HCT116 (cell line): ENCODE measurements around the gene PSMD4. TPM values are rescaled to one million over a fixed set of nuclear protein-coding genes. Genes with fewer than 3 reads are reported as not detected.

Source experiments
- ATAC-seq: fragments of 200-7000 bp; cut with Tn5 transposase; 2 replicates; pipeline ENCODE4 v1.9.1; 2020; ENCODE audit warnings: mild to moderate bottlenecking, moderate library complexity
- BruUV-seq: library from RNA; stranded (reverse); fragments of 400-500 nt; replicated peaks from 2 replicates; lab custom pipeline; 2021; lab: Mats Ljungman, UMichigan
- CTCF ChIA-PET: fragments of 300-600 bp; sonication (Branson Sonifier 250); formaldehyde crosslinking; loops from one replicate; lab custom pipeline; 2021; ENCODE audit warnings: antibody characterized with exemption; lab: Charles Lee
- POLR2A ChIA-PET: fragments of 300-600, 350-600 bp; sonication (Branson Sonifier 250); formaldehyde crosslinking; loops from one replicate; lab custom pipeline; 2021; ENCODE audit warnings: antibody characterized with exemption; lab: Charles Lee
- RAD21 ChIA-PET, 2 experiments: fragments of 300-600 bp; sonication (Branson Sonifier 250); formaldehyde crosslinking; loops; one replicate each; lab custom pipeline; 2023; ENCODE audit warnings: low total read pairs in 2 of 2; ENCODE audit not compliant: uncharacterized antibody in 2 of 2, unreplicated experiment in 2 of 2, low non-redundant PET in 1 of 2; lab: Charles Lee
- DNase-seq: peaks from one replicate; pipeline ENCODE4 v3.0.0-alpha.2; 2010; ENCODE audit warnings: low read depth, low spot score
- H2AFZ ChIP-seq: fragments of 200-600 bp; shearing (Covaris generic), sonication (generic); 2 replicates; pipeline ENCODE4 v1.6.1; 2017; ENCODE audit warnings: low read depth, mixed run types, mixed read lengths, antibody characterized with exemption, low read length; ENCODE audit not compliant: poor library complexity, severe bottlenecking
- H3K27ac ChIP-seq: 2 replicates; pipeline ENCODE4 v1.5.1; 2012; ENCODE audit warnings: low read depth, low read length
- H3K27me3 ChIP-seq: fragments of 200-600 bp; sonication (generic); 2 replicates; pipeline ENCODE4 v1.6.1; 2016; ENCODE audit warnings: mixed run types, low read length, mixed read lengths; ENCODE audit not compliant: insufficient read depth
- H3K36me3 ChIP-seq, 2 experiments: fragments of 200-500 bp in 1 of 2; fragments of 200-600 bp in 1 of 2; sonication (Bioruptor generic) in 1 of 2; sonication (generic) in 1 of 2; 2 replicates each; pipeline versions ENCODE4 v1.5.1 to v1.6.1; 2014 to 2016; ENCODE audit warnings: low read length in 2 of 2, inconsistent platforms in 1 of 2, mixed read lengths in 1 of 2, mixed run types in 1 of 2; ENCODE audit not compliant: insufficient read depth in 2 of 2, control insufficient read depth in 1 of 2
- H3K4me1 ChIP-seq, 2 experiments: fragments of 200-600 bp in 1 of 2; sonication (generic) in 1 of 2; 2 replicates each; pipeline versions ENCODE4 v1.5.1 to v1.6.1; 2012 to 2017; ENCODE audit warnings: low read length in 2 of 2, inconsistent platforms in 1 of 2, mild to moderate bottlenecking in 1 of 2, mixed read lengths in 1 of 2, mixed run types in 1 of 2, moderate library complexity in 1 of 2; ENCODE audit not compliant: insufficient read depth in 2 of 2, control insufficient read depth in 1 of 2
- H3K4me2 ChIP-seq: fragments of 200-600 bp; sonication (generic); 2 replicates; pipeline ENCODE4 v1.6.1; 2017; ENCODE audit warnings: mixed run types, low read length, mixed read lengths
- H3K4me3 ChIP-seq, 2 experiments: fragments of 200-600 bp in 1 of 2; sonication (generic) in 1 of 2; replicated peaks in 1 of 2; 2 replicates each; pipeline ENCODE4 v1.5.1; 2011 to 2016; ENCODE audit warnings: low read length in 2 of 2, control low read depth in 1 of 2, low read depth in 1 of 2, mild to moderate bottlenecking in 1 of 2, mixed read lengths in 1 of 2, mixed run types in 1 of 2
- H3K79me2 ChIP-seq: fragments of 200-600 bp; sonication (generic); 2 replicates; pipeline ENCODE4 v1.6.1; 2017; ENCODE audit warnings: mild to moderate bottlenecking, mixed run types, low read length, moderate library complexity, mixed read lengths; ENCODE audit not compliant: insufficient read depth
- H3K9ac ChIP-seq: fragments of 200-600 bp; sonication (generic); 2 replicates; pipeline ENCODE4 v1.6.1; 2016; ENCODE audit warnings: low read length, mixed read lengths
- H3K9me2 ChIP-seq: fragments of 200-600 bp; sonication (generic), shearing (Covaris generic); 2 replicates; pipeline ENCODE4 v1.6.1; 2017; ENCODE audit warnings: mixed run types, mild to moderate bottlenecking, moderate library complexity; ENCODE audit not compliant: insufficient read depth
- H3K9me3 ChIP-seq, 2 experiments: fragments of 200-500 bp in 1 of 2; fragments of 200-600 bp in 1 of 2; sonication (Bioruptor generic) in 1 of 2; sonication (generic) in 1 of 2; 2 replicates each; pipeline ENCODE4 v1.6.1; 2014 to 2017; ENCODE audit warnings: low read length in 2 of 2, mixed read lengths in 2 of 2, inconsistent platforms in 1 of 2, low read depth in 1 of 2, mild to moderate bottlenecking in 1 of 2, mixed run types in 1 of 2, moderate library complexity in 1 of 2; ENCODE audit not compliant: control insufficient read depth in 1 of 2, insufficient read depth in 1 of 2
- H4K20me1 ChIP-seq: fragments of 200-600 bp; sonication (generic), shearing (Covaris generic); 2 replicates; pipeline ENCODE4 v1.6.1; 2017; ENCODE audit warnings: mixed run types, mild to moderate bottlenecking, moderate library complexity; ENCODE audit not compliant: insufficient read depth
- CBX3 ChIP-seq: IDR thresholded peaks from 2 replicates; pipeline ENCODE4 v1.6.1; 2012; ENCODE audit warnings: low read depth
- EGR1 ChIP-seq: IDR thresholded peaks from 2 replicates; pipeline ENCODE4 v1.6.1; 2012; ENCODE audit warnings: low read depth
- ELF1 ChIP-seq: IDR thresholded peaks from 2 replicates; pipeline ENCODE4 v1.6.1; 2012; ENCODE audit warnings: low read depth, borderline replicate concordance
- EZH2 ChIP-seq: fragments of 200-600 bp; sonication (generic); IDR thresholded peaks from 2 replicates; pipeline ENCODE4 v1.6.1; 2017; ENCODE audit warnings: antibody characterized with exemption, mixed run types
- EZH2phosphoT487 ChIP-seq: fragments of 200-600 bp; IDR thresholded peaks from 2 replicates; pipeline ENCODE4 v1.6.1; 2018; ENCODE audit warnings: antibody characterized with exemption, borderline replicate concordance
- FOSL1 ChIP-seq: IDR thresholded peaks from 2 replicates; pipeline ENCODE4 v1.6.1; 2012; ENCODE audit warnings: low read depth
- POLR2A ChIP-seq: IDR thresholded peaks from 2 replicates; pipeline ENCODE4 v1.7.0; 2011; ENCODE audit warnings: borderline replicate concordance; ENCODE audit not compliant: insufficient read depth, insufficient read length; ENCODE audit errors: extremely low read depth
- POLR2AphosphoS5 ChIP-seq: IDR thresholded peaks from 2 replicates; pipeline ENCODE4 v1.6.1; 2011; ENCODE audit warnings: mild to moderate bottlenecking, low read depth, low read length, moderate library complexity
- RAD21 ChIP-seq: IDR thresholded peaks from 2 replicates; pipeline ENCODE4 v1.6.1; 2012; ENCODE audit warnings: low read depth, mild to moderate bottlenecking
- SIN3A ChIP-seq: IDR thresholded peaks from 2 replicates; pipeline ENCODE4 v1.6.1; 2012; ENCODE audit warnings: low read depth
- SRF ChIP-seq: IDR thresholded peaks from 2 replicates; pipeline ENCODE4 v1.6.1; 2012; ENCODE audit warnings: low read depth
- TCF7L2 ChIP-seq: IDR thresholded peaks from 2 replicates; pipeline ENCODE4 v1.7.0; 2011; ENCODE audit warnings: borderline replicate concordance, inconsistent platforms; ENCODE audit not compliant: insufficient read depth, insufficient read length; ENCODE audit errors: extremely low read depth
- ZFX ChIP-seq: fragments of 450-650 bp; IDR thresholded peaks from 2 replicates; pipeline ENCODE4 v1.6.1; 2017
- ZNF274 ChIP-seq: fragments of 200-500 bp; sonication (Bioruptor generic); IDR thresholded peaks from 2 replicates; pipeline ENCODE4 v1.6.1; 2014; ENCODE audit warnings: mild to moderate bottlenecking, low read depth, low read length, inconsistent platforms
- intact Hi-C: fragments of 100-400 bp; cut with micrococcal nuclease; formaldehyde crosslinking; loops from 2 replicates; pipeline ENCODE4 v1.10.0; 2022
- total RNA-seq: library from RNA; stranded (reverse); gene quantifications from one replicate; pipeline ENCODE4 v1.2.1, GENCODE V29; 2021; ENCODE audit not compliant: unreplicated experiment
- TF ChIP-seq, protein P1 (sequence below): IDR thresholded peaks from 2 replicates; pipeline ENCODE4 v1.6.1; 2012; ENCODE audit warnings: low read depth
- TF ChIP-seq, protein P2 (sequence below): IDR thresholded peaks from 2 replicates; pipeline ENCODE4 v1.6.1; 2011; ENCODE audit warnings: mild to moderate bottlenecking, low read length, moderate library complexity; ENCODE audit not compliant: insufficient replicate concordance; ENCODE audit errors: extremely low read depth
- TF ChIP-seq, protein P3 (sequence below): IDR thresholded peaks from 2 replicates; pipeline ENCODE4 v1.6.1; 2012
- TF ChIP-seq, protein P4 (sequence below): IDR thresholded peaks from 2 replicates; pipeline ENCODE4 v1.6.1; 2012

PSMD4 gene
- total RNA-seq, 1 experiment from 2014 or later = 225 TPM

DNA sequence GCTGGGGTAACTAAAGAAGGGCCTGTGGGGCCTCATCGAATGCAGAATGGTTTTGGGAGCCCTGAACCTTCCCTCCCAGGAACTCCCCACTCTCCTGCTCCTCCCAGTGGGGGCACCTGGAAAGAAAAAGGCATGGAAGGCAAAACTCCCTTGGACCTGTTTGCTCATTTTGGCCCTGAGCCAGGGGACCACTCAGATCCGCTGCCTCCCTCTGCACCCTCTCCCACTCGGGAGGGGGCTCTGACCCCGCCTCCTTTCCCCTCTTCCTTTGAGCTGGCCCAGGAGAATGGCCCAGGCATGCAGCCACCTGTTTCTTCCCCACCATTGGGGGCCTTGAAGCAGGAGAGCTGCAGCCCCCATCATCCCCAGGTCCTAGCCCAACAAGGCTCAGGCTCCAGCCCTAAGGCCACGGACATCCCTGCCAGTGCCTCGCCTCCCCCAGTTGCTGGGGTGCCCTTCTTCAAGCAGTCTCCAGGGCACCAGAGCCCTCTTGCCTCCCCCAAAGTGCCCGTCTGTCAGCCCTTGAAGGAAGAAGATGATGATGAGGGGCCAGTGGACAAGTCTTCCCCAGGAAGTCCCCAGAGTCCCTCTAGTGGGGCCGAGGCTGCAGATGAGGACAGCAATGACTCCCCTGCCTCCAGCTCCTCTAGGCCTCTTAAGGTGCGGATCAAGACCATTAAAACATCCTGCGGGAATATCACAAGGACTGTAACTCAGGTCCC lies 32.2 kb downstream of the PSMD4 start:
- Histone ChIP-seq H3K4me1 (peaks cover 6 to 13% of the 10 kb centered on the region in 2 experiments), H3K9ac (no peak overlapping the region), H3K36me3 (peaks cover 8 to 12% of the 10 kb centered on the region in 2 experiments; a peak in 3 of 4 replicates), H3K27ac (no peak overlapping the region), H3K9me2 (no peaks in the 10 kb centered on the region), H3K4me2 (no peak overlapping the region), H3K79me2 (peaks cover 22% of the 10 kb centered on the region), H4K20me1 (no peaks in the 10 kb centered on the region), H3K9me3 (no peaks in the 10 kb centered on the region), H3K4me3 (no peak overlapping the region), H2AFZ (no peak overlapping the region), H3K27me3 (no peaks in the 10 kb centered on the region)
- BruUV-seq = no TSS peak
- intact Hi-C loops = no loop called here
- ChIA-PET POLR2A (no interaction called here), RAD21 (no interaction called here), CTCF (no interaction called here)
- no peak for DNase-seq
- TF ChIP-seq ZFX (no peak), ELF1 (no peak), EGR1 (no peak), SRF (no peak), POLR2A (no peak), FOSL1 (no peak), RAD21 (no peak), TCF7L2 (no peak), EZH2phosphoT487 (no peak), POLR2AphosphoS5 (no peak), EZH2 (no peak), ZNF274 (no peak), SIN3A (no peak), CBX3 (no peak)
- TF ChIP-seq, protein P1, sequence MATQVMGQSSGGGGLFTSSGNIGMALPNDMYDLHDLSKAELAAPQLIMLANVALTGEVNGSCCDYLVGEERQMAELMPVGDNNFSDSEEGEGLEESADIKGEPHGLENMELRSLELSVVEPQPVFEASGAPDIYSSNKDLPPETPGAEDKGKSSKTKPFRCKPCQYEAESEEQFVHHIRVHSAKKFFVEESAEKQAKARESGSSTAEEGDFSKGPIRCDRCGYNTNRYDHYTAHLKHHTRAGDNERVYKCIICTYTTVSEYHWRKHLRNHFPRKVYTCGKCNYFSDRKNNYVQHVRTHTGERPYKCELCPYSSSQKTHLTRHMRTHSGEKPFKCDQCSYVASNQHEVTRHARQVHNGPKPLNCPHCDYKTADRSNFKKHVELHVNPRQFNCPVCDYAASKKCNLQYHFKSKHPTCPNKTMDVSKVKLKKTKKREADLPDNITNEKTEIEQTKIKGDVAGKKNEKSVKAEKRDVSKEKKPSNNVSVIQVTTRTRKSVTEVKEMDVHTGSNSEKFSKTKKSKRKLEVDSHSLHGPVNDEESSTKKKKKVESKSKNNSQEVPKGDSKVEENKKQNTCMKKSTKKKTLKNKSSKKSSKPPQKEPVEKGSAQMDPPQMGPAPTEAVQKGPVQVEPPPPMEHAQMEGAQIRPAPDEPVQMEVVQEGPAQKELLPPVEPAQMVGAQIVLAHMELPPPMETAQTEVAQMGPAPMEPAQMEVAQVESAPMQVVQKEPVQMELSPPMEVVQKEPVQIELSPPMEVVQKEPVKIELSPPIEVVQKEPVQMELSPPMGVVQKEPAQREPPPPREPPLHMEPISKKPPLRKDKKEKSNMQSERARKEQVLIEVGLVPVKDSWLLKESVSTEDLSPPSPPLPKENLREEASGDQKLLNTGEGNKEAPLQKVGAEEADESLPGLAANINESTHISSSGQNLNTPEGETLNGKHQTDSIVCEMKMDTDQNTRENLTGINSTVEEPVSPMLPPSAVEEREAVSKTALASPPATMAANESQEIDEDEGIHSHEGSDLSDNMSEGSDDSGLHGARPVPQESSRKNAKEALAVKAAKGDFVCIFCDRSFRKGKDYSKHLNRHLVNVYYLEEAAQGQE = no peak
- TF ChIP-seq, protein P2, sequence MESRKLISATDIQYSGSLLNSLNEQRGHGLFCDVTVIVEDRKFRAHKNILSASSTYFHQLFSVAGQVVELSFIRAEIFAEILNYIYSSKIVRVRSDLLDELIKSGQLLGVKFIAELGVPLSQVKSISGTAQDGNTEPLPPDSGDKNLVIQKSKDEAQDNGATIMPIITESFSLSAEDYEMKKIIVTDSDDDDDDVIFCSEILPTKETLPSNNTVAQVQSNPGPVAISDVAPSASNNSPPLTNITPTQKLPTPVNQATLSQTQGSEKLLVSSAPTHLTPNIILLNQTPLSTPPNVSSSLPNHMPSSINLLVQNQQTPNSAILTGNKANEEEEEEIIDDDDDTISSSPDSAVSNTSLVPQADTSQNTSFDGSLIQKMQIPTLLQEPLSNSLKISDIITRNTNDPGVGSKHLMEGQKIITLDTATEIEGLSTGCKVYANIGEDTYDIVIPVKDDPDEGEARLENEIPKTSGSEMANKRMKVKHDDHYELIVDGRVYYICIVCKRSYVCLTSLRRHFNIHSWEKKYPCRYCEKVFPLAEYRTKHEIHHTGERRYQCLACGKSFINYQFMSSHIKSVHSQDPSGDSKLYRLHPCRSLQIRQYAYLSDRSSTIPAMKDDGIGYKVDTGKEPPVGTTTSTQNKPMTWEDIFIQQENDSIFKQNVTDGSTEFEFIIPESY = no peak
- TF ChIP-seq, protein P3, sequence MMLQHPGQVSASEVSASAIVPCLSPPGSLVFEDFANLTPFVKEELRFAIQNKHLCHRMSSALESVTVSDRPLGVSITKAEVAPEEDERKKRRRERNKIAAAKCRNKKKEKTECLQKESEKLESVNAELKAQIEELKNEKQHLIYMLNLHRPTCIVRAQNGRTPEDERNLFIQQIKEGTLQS = no peak
- TF ChIP-seq, protein P4, sequence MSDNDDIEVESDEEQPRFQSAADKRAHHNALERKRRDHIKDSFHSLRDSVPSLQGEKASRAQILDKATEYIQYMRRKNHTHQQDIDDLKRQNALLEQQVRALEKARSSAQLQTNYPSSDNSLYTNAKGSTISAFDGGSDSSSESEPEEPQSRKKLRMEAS = no peak
- no peak for ATAC-seq
